NCI-H146 treated with DMSO at 0.1 percent for 48 hours (cell line): ENCODE data around the gene CELF5.
"Not testable (repeated sequence)": the region's sequence is repeated elsewhere in the genome, so short reads cannot be mapped to it uniquely, and the experiment has no call there.

Experiments
- DNase-seq: peaks from one replicate; lab custom pipeline; 2025; ENCODE audit not compliant: unreplicated experiment; lab: John Stamatoyannopoulos, UW

CELF5 gene

GRCh38 chr19:3340340-3340739 lies 115.9 kb downstream of the CELF5 start:
- no peak for DNase-seq

GRCh38 chr19:3342246-3342645 lies 117.8 kb downstream of the CELF5 start:
- DNase-seq = no peak

DNA sequence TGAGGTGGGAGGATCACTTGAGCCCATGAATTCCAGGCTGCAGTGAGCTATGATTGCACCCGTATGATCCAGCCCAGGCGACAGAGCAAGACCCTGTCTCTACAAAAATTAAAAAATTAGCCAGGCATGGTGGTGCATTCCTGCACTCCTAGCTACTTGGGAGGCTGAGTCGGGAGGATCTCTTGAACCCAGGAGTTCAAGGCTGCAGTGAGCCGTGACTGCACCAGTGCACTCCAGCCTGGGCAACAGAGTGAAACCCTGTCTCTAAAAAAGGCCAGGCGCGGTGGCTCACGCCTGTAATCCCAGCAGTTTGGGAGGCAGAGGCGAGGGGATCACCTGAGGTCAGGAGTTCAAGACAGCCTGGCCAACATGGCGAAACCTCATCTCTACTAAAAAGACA lies 118.5 kb downstream of the CELF5 start:
- not testable (repeated sequence) for DNase-seq

DNA sequence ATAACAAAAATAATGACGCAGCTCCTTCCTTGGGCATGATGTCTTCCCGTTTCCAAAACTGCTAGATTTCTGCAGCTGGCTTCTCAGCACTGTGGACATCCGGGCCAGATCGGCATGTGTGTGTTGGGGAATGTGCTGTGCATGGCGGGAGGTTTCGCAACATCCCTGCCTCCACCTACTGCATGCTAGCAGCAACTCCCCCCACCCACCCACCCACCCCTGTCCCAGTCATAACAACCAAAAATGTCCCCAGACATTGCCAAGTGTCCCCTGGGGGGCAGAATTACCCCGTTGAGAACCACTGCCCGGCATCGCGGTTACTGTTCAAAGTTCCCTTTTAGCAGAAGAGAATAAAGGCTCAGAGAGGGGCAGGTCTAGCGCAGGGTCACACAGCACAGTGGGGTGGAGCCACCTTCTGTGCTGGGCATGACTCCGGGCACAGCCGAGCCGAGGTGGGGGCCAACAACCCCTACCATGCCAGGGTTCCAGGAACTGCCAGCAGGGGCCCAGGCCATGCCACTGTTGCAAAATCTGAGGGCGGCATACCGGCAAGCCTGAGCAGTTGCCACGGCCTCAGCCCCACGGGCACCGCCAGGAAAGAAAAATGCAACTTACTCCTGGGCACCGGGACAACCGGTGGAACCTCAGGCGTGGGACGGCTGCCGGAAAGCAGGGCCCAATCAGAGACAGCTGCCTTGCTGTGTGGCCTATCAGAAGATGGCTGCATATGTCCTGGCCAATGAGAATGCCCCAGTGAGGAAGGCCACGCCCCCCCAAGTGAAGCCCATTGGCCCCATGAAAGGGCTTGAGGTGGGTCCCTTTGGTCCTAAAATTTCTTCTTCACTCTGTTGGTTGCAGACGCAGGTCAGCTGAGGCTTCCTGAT lies 119.4 kb downstream of the CELF5 start:
- no peak for DNase-seq

- DNase-seq = no peak
Measured at GRCh38 chr19:3344608-3345598, 120.4 kb downstream of the CELF5 start.

DNA sequence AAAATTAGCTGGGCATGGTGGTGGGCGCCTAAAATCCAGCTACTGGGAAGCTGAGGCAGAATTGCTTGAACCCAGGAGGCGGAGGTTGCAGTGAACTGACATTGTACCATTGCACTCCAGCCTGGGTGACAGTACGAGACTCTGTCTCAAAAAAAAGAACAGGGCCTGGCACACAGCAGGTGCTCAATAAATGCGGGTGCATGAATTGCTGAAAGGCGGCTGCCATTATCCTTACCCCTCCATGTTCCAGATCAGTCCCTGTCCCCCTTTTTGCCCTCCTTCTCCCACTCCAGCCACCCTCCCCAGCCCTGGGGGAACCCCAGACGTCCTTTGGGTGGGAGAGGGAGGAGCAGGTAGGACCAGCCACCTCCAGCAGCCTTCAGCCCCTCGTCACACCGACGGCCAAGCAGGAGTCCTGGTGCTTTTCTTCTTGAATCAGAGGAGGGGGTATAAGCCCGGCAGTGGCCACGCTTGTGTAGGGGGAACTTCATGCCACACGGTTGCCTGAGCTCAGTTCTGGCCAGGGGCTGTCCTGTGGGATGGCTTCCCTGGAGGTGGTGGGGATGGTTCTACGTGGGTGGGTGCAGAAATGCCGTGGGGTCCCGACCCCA lies 121.5 kb downstream of the CELF5 start:
- DNase-seq = no peak
